Astrocyte (in vitro differentiated cells and primary cell): Measurements from ENCODE around the gene RALGPS2. TPM values are rescaled to one million over a fixed set of nuclear protein-coding genes. Genes with fewer than 3 reads are reported as not detected.
A peak's percentile ranks its signal among the peaks of the same experiment; 100 is the strongest.

Experiments
- DNase-seq: peaks from one replicate; pipeline ENCODE4 v3.0.0-alpha.2; 2010; ENCODE audit warnings: low read depth
- FAIRE-seq: peaks from 2 replicates; lab custom pipeline; 2011; peaks lifted over from hg19 to GRCh38; lab: Jason Lieb, UNC
- H2AFZ ChIP-seq: 2 replicates; pipeline ENCODE4 v1.6.0; 2012; ENCODE audit warnings: low read depth, low read length, inconsistent platforms
- H3K27ac ChIP-seq: 2 replicates; pipeline ENCODE4 v1.5.1; 2011; ENCODE audit warnings: low read depth, low read length, inconsistent platforms
- H3K27me3 ChIP-seq: 2 replicates; pipeline ENCODE4 v1.6.0; 2011; ENCODE audit warnings: low read length, inconsistent platforms; ENCODE audit not compliant: insufficient read depth
- H3K36me3 ChIP-seq: 2 replicates; pipeline ENCODE4 v1.5.1; 2011; ENCODE audit warnings: low read length, inconsistent platforms; ENCODE audit not compliant: insufficient read depth
- H3K4me1 ChIP-seq: 2 replicates; pipeline ENCODE4 v1.5.1; 2011; ENCODE audit warnings: low read length, inconsistent platforms; ENCODE audit not compliant: insufficient read depth
- H3K4me2 ChIP-seq: 2 replicates; pipeline ENCODE4 v1.6.0; 2012; ENCODE audit warnings: low read length, inconsistent platforms
- H3K4me3 ChIP-seq: 2 replicates; pipeline ENCODE4 v1.5.1; 2011; ENCODE audit warnings: low read depth, mild to moderate bottlenecking, low read length, inconsistent platforms; ENCODE audit not compliant: insufficient read depth
- H3K79me2 ChIP-seq: 2 replicates; pipeline ENCODE4 v1.6.0; 2012; ENCODE audit warnings: mild to moderate bottlenecking, low read length, inconsistent platforms; ENCODE audit not compliant: insufficient read depth
- H3K9ac ChIP-seq: 2 replicates; pipeline ENCODE4 v1.6.0; 2012; ENCODE audit warnings: mild to moderate bottlenecking, low read length, inconsistent platforms
- H3K9me3 ChIP-seq: 2 replicates; pipeline ENCODE4 v1.5.1; 2012; ENCODE audit warnings: low read depth, mild to moderate bottlenecking, low read length, inconsistent platforms; ENCODE audit not compliant: insufficient read depth
- H4K20me1 ChIP-seq: 2 replicates; pipeline ENCODE4 v1.6.0; 2012; ENCODE audit warnings: low read length, inconsistent platforms; ENCODE audit not compliant: insufficient read depth
- H3K27ac Mint-ChIP-seq: one replicate; pipeline ENCODE4 v1.8.0; 2021; ENCODE audit warnings: mild to moderate bottlenecking, mixed read lengths; ENCODE audit not compliant: unreplicated experiment
- H3K27me3 Mint-ChIP-seq: one replicate; pipeline ENCODE4 v1.8.0; 2021; ENCODE audit warnings: low read depth, mixed read lengths; ENCODE audit not compliant: unreplicated experiment
- H3K36me3 Mint-ChIP-seq: one replicate; pipeline ENCODE4 v1.8.0; 2021; ENCODE audit warnings: low read depth, mixed read lengths; ENCODE audit not compliant: unreplicated experiment
- H3K4me1 Mint-ChIP-seq: one replicate; pipeline ENCODE4 v1.8.0; 2021; ENCODE audit warnings: low read depth, mixed read lengths; ENCODE audit not compliant: unreplicated experiment
- H3K4me3 Mint-ChIP-seq: one replicate; pipeline ENCODE4 v1.8.0; 2021; ENCODE audit warnings: mild to moderate bottlenecking, moderate library complexity, mixed read lengths; ENCODE audit not compliant: unreplicated experiment
- H3K9me3 Mint-ChIP-seq: one replicate; pipeline ENCODE4 v1.8.0; 2021; ENCODE audit warnings: mild to moderate bottlenecking, mixed read lengths; ENCODE audit not compliant: unreplicated experiment
- CTCF ChIP-seq: IDR thresholded peaks from 2 replicates; pipeline ENCODE4 v1.5.1; 2011; ENCODE audit warnings: low read depth, mild to moderate bottlenecking, inconsistent platforms, low read length, moderate library complexity; ENCODE audit not compliant: insufficient read depth
- EZH2 ChIP-seq: IDR thresholded peaks from 2 replicates; pipeline ENCODE4 v1.6.1; 2012; ENCODE audit warnings: mild to moderate bottlenecking, low read length, inconsistent platforms; ENCODE audit not compliant: insufficient read depth
- total RNA-seq: library from RNA; stranded (reverse); gene quantifications from 2 replicates; pipeline ENCODE4 v1.2.1, GENCODE V29; 2021

Gene RALGPS2
- total RNA-seq, 1 donor from 2014 or later = 33.6 TPM

- peaks cover 26% of the 10 kb centered on the region for H4K20me1 ChIP-seq
- peaks cover 34% of the 10 kb centered on the region for H3K9me3 Mint-ChIP-seq
- H3K4me2 ChIP-seq = no peak overlapping the region
- H3K27me3 Mint-ChIP-seq = no peaks in the 10 kb centered on the region
- no peaks in the 10 kb centered on the region for H3K4me1 ChIP-seq
- H3K27me3 ChIP-seq = no peaks in the 10 kb centered on the region
- peaks cover 38% of the 10 kb centered on the region for H3K36me3 Mint-ChIP-seq
- no peak overlapping the region for H3K27ac Mint-ChIP-seq
- H3K9ac ChIP-seq = no peak overlapping the region
- H2AFZ ChIP-seq = no peak overlapping the region
- H3K4me3 ChIP-seq = no peak overlapping the region
- DNase-seq = peak; percentile 2
- H3K79me2 ChIP-seq = peaks cover 35% of the 10 kb centered on the region
- H3K4me3 Mint-ChIP-seq = no peak overlapping the region
- no peak overlapping the region for H3K27ac ChIP-seq
- H3K9me3 ChIP-seq = peaks cover 12% of the 10 kb centered on the region
- no peaks in the 10 kb centered on the region for H3K36me3 ChIP-seq
- no peaks in the 10 kb centered on the region for H3K4me1 Mint-ChIP-seq
- no peak for FAIRE-seq
- TF ChIP-seq CTCF = peak; percentile 75
- no peak for TF ChIP-seq EZH2
Observed at GRCh38 chr1:178768423-178768822, 43.4 kb downstream of the RALGPS2 start.

- no peaks in the 10 kb centered on the region for H3K36me3 ChIP-seq
- FAIRE-seq (no peak), DNase-seq (no peak)
- H3K79me2 ChIP-seq = peaks cover 18% of the 10 kb centered on the region
- H3K27ac ChIP-seq = no peak overlapping the region
- no peak overlapping the region for H3K4me3 Mint-ChIP-seq
- H3K4me1 ChIP-seq = no peaks in the 10 kb centered on the region
- H3K4me3 ChIP-seq = no peak overlapping the region
- peaks cover 18% of the 10 kb centered on the region for H3K36me3 Mint-ChIP-seq
- peaks cover 14% of the 10 kb centered on the region for H4K20me1 ChIP-seq
- H3K9me3 ChIP-seq = peaks cover 7% of the 10 kb centered on the region
- no peak for TF ChIP-seq EZH2
- no peak for TF ChIP-seq CTCF
- H3K27ac Mint-ChIP-seq = no peak overlapping the region
- no peaks in the 10 kb centered on the region for H3K4me1 Mint-ChIP-seq
- no peaks in the 10 kb centered on the region for H3K27me3 ChIP-seq
- no peak overlapping the region for H2AFZ ChIP-seq
- peaks cover 13% of the 10 kb centered on the region for H3K9me3 Mint-ChIP-seq
- no peaks in the 10 kb centered on the region for H3K27me3 Mint-ChIP-seq
- no peak overlapping the region for H3K9ac ChIP-seq
- no peak overlapping the region for H3K4me2 ChIP-seq
Observed at GRCh38 chr1:178772952-178773351, 47.9 kb downstream of the RALGPS2 start.

- Histone ChIP-seq H3K36me3 (no peaks in the 10 kb centered on the region), H3K9me3 (peaks cover 4% of the 10 kb centered on the region), H3K4me2 (no peak overlapping the region), H3K27ac (no peak overlapping the region), H3K4me3 (no peak overlapping the region), H3K79me2 (peaks cover 6% of the 10 kb centered on the region), H2AFZ (no peak overlapping the region), H3K9ac (no peak overlapping the region), H4K20me1 (peaks cover under 1% of the 10 kb centered on the region), H3K4me1 (no peaks in the 10 kb centered on the region), H3K27me3 (no peaks in the 10 kb centered on the region)
- no peak for DNase-seq
- FAIRE-seq = no peak
- Mint-ChIP-seq H3K27me3 (no peaks in the 10 kb centered on the region), H3K4me3 (no peak overlapping the region), H3K4me1 (no peaks in the 10 kb centered on the region), H3K9me3 (peaks cover 6% of the 10 kb centered on the region), H3K27ac (no peak overlapping the region), H3K36me3 (peaks cover 11% of the 10 kb centered on the region)
- peak; percentile 24 for TF ChIP-seq CTCF
- no peak for TF ChIP-seq EZH2
Observed at GRCh38 chr1:178774263-178774662, 49.2 kb downstream of the RALGPS2 start.
